Daoy (cell line): ENCODE data around the gene DNAJC25. TPM values are rescaled to one million over a fixed set of nuclear protein-coding genes. Genes with fewer than 3 reads are reported as not detected.
A peak's percentile ranks its signal among the peaks of the same experiment; 100 is the strongest.

Experiments used
- DNase-seq: peaks from one replicate; pipeline ENCODE4 v3.0.0-alpha.2; 2015; ENCODE audit warnings: low read depth
- total RNA-seq: library from RNA; depleted of rRNA; stranded (reverse); fragments of >200 nt; shearing (Covaris generic); gene quantifications from 2 replicates; pipeline ENCODE4 v1.2.3, GENCODE V29; 2014

The DNAJC25 gene
- total RNA-seq, 1 experiment from 2014 or later = 19.5 TPM

DNA sequence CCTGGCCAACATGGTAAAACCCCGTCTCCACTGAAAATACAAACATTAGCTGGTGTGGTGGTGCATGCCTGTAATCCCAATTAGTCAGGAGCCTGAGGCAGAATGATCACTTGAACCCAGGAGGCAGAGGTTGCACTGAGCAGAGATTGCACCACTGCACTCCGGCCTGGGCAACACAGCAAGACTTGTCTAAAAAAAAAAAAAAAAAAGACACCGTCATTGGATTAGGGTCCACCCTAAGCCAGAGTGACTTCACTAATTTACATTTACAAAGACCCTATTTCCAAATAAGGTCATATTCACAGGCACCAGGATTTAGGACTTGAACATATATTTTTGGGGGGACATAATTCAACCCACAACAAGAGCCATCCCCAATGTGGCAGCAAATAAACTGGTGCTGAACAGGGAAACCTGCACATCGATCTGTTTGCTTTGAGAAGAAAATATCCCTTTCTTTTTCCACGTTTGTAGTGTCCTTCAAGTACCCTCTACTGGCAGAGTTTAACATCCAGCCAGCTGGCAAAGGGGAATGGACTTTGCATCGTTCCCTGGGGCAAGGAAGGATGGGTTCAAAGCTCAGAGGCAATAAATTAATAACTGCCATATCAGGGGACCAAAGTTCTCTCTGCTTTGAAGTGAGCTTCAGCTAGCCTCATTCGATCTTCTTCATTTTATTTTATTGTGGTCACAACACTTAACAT, 3.7 kb upstream of the DNAJC25 start:
- DNase-seq = no peak

DNA sequence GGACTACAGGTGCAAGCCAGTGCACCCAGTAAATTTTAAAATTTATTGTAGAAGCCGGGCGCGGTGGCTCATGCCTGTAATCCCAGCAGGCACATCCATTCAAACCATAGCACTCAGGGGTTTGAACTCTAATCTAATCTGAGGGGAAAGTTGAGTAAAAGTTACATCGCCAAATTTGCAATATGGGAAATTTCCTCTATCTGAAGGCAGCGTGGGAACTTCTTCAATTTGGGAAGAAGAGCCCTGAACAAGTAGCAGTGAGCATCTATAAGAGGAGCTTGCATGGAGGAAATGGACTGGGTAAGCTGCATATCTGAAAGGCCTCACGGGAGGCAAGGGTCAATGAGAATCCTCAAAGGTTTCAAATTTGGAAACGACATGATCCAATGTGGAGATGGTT, 2.7 kb upstream of the DNAJC25 start:
- DNase-seq = no peak

DNA sequence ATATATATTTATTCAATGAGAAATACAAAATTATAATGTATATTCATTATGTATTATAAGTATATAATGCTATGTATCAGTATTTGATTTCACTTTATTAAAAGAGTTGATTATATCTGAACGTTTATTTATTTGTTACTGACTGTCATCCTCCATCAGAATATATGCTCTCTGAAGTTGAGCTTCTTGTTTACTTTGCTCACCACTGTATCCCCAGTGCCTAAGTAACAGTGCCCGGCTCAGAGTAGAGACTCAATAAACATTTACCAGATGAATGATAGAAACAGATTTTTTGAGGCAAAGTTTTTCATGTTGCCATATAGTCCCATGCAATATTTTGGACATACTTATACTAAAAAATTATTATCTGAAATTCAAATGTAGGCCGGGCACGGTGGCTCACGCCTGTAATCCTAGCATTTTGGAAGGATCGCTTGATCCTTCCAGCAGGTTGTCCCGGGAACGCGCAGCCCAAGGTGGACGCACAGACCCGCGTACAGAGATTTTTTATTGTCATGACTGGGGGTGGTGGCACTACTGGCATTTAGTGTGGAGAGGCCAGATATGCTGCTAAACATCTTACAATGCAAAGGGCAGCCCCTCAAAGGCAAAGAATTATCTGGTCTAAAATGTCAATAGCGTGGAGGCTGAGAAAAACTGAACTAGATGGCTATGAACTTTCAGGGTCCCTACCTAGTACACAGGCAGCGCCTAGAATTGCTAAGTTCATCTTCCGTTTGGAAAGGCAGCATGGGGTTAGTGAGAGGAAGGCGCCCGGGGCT, 761 bp upstream of the DNAJC25 start:
- no peak for DNase-seq

GRCh38 chr9:111630964-111631213, 245 bp upstream of the DNAJC25 start:
- DNase-seq = no peak

GRCh38 chr9:111632060-111632459, 926 bp downstream of the DNAJC25 start:
- no peak for DNase-seq

DNA sequence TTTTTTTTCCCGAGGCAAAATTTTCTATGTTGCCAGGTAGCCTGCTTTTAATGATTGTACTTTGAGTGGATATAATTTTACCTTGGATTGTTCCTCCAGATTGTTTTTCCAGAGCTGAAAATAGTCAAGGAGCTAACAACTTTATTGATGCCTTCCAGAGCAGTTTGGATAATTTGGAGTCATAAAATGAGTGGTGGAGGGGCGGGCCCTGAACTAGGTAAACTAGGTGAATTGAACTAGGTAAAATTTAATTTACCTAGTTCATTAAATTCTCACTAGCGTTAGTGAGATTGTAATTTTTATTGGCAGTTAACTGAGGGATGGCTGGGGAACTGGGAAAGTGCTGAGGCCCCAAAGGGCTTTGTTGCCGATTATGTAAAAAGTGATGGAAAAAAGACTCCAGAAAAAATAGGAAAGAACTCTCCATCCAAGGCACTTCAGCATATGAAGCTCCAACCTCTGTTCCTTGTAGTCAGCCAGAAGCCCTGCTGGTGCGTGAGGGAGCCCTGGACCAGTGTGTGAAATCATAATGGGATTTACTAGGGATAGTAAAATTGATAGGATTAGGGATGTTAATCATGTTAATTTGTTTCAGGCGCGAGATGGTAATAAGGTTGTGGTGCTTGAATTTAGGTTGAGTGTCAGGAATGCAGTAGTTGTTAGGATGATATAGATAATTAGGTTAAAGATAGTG, 1.7 kb downstream of the DNAJC25 start:
- DNase-seq = no peak

GRCh38 chr9:111633389-111633736, 2.2 kb downstream of the DNAJC25 start:
- no peak for DNase-seq

DNA sequence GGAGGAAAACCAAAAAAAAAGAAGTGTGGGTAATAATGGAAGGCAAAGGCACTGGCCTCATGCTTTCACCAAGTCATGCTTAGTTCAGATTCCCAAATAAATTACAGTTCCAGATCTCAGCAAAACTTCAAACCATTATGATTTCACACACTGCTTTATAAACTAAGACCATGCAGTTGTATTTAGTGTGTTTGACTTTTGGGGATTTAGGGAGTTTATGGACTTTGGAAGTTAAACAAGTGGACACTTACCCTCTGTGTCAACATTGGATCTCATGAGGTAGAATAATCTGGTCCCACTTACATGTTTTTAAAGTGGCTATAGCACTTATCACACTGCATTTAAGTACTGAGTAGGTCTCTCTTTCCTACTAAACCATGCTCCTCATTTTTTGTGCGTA, 3.7 kb downstream of the DNAJC25 start:
- DNase-seq = no peak

DNA sequence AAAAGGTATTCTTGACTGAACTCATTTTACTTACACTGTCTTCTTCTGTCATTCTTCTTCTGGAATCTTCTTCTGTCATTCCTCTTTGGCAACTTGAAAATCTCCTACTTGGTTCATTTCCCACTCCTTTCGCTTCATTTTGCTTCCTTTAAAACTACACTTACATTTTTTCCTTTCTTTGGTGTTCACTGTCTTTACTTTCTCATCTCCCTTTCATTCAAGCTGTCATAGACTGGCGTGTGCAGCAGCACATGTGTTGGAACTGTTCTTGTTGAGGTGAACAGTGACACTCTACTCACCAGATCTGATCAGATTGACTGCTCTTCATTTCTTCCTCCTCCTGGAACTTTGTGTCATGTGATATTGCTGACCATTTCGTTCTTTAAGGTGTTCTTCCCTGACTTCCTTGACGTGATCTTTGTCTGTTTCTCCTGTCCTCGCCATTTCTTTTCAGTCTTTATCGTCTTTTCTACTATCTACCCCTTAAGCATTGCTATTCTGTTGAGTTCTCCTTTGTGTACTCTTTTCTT, 6.4 kb downstream of the DNAJC25 start:
- no peak for DNase-seq

DNA sequence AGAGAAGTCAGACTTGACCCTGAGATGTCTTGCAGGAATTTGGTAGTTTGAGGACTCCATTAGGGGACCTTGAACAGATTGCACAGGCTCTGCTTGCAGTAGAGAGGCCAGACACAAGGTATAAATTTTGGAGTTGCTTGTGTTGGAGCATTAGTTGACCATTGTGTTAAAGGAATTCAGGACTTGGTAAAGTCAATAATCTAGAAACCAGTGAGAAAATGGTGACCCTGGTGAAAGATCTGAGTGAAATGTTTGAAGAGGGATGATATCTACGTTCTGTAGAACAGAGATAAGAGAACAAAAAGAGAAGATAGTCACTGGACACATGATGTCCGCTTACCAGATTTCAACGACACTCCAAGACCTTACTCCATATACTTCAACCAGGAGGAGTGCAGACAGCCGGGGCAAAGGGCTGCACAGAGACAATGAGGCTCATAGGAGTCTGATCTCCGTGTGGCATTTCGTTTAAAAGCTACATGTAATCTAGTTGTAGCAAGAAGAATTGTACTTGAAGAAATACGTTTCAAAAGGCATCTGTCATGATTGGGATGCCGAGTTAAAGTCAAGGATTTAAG, 13.2 kb downstream of the DNAJC25 start:
- DNase-seq = no peak

DNA sequence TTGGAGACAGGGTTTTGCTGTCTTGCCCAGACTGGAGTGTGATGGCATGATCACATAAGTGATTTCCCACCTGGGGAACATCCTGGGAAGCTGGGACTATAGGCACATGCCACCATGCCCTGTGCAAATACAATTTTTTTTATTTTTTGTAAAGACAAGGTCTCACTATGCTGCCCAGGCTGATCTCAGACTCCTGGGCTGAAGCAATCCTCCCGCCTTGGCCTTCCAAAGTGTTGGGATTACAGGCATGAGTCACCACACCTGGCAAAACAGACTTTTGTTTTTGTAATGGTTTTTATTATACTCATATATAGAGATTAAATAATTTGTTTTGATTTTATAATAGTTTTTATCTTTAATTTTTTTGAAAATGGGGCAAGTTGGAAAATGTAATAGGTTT, 14.7 kb downstream of the DNAJC25 start:
- DNase-seq = peak; percentile 28

GRCh38 chr9:111646417-111646816, 15.3 kb downstream of the DNAJC25 start:
- no peak for DNase-seq

DNA sequence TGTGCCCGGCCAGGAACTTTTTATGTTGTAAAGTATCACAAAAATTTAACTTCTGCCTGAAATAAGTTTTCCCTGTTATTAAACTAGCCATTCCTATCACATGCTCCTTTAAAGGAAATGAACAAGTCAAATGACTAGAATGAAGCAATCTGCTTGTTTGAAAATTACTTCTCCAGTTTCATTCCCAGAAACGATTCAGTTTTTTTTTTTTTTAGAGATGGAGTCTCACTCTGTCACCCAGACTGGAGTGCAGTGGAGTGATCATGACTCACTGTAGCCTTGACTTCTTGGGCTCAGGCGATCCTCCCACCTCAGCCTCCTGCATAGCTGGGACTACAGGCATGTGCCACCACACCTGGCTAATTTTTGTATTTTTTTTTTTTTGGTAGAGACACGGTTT, 16.9 kb downstream of the DNAJC25 start:
- DNase-seq = no peak

DNA sequence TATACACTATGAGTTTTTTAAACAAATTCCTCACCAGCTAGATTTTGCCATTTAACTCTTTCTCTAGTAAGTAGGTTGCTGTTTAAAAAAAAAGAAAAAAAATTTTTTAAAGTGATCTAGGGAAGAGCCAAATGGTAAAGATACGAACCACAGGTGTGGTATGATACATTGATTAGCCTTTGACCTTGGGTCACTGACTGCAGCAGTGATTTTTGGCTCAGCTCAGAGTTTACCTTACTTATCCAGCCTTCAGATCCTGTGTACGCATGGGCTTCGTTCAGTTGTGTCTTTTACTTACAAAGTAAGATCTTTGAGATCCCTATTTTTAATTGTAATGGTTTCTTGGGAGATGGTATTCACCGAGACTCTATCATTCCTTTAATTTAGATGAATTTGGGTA, 17.9 kb downstream of the DNAJC25 start:
- DNase-seq = no peak

DNA sequence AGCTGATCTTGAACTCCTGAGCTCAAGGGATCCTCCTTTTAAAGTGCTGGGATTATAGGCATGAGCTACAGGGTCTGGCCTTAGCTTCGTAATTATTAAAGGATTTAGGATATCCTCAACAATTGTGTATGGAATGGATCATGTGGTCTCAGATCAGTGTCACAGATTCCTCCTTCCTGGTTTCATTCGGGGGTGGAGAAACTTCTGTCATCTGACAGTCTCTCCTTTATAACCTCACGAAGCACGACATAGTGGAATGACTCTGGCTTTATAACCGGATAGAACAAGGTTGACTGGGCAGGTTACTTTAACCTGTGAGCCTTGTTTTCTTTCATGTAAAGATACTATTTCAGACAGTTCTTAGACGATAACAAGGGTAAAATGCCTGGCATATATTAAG, 25.9 kb downstream of the DNAJC25 start:
- DNase-seq = no peak

DNA sequence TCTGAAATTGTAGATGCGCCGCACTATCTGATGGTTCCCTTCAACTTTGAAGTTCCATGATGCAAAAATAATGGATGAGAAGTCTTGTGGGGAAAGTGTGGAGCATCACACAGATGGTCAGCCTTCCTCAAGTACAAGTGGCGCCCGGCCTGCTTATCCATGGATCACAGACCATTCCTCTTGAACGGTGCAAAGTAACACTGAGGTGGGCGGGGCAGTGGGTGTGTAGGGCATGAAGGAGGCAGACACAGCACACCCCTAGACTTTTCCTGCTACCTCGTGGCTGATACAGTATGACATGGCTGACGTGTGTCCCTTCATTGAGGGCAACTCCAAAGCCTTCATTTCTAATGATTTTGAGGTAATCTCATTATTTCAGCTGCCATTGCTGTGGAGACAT, 27.8 kb downstream of the DNAJC25 start:
- no peak for DNase-seq

DNA sequence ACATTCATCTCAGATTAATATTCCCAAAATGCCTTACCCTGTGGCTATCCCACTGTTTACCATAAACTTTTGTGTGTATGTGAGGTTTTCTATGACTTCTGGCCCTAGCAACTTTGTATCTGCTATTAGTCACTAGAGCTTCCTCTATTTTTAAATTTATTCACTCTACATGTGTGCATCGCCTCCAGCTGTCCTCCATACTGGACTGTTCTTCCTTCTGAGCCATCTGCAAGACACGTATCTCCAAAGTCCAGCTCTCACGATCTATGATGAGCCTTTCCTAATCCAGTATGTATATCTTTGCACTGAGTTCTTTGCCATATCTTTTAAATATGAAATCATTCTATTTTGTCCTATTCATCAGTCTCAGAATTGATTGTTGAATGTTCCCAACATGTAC, 28.6 kb downstream of the DNAJC25 start:
- DNase-seq = no peak

DNA sequence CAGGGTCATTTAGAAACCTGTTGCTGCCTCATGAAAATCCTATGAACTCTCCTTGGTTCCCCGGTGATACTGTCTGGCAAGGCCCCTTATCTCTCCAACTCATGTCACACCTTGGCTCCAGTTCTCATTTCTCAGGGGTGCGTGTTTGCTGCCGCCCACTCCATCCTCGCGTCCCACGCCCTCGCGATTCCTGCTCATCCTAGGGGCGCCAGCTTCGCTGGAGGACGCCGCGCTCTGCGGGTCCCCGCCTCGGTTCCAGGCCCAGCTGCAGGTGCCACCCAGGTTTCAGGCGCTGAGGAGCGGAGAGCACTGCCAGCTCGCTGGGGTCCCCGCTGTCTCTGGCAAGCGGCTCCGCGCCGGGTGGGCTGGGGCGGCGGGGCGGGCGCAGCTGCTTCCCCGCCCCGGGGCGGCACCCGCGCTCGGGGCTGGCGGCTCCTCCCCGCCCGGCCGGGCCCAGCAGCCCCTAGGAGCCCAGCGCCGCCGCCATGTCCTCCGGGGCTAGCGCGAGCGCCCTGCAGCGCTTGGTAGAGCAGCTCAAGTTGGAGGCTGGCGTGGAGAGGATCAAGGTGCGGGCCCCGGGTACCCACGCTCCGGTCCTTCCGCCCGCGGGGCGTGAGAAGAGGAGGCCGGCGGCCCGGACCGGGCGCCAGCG, 30.1 kb downstream of the DNAJC25 start, which contains the start of gene GNG10:
TSS of gene GNG10 (plus strand) at position 456 of the 652 bp plus-strand sequence. CDS start at position 486, 30 bp downstream.
- peak; percentile 84 for DNase-seq

DNA sequence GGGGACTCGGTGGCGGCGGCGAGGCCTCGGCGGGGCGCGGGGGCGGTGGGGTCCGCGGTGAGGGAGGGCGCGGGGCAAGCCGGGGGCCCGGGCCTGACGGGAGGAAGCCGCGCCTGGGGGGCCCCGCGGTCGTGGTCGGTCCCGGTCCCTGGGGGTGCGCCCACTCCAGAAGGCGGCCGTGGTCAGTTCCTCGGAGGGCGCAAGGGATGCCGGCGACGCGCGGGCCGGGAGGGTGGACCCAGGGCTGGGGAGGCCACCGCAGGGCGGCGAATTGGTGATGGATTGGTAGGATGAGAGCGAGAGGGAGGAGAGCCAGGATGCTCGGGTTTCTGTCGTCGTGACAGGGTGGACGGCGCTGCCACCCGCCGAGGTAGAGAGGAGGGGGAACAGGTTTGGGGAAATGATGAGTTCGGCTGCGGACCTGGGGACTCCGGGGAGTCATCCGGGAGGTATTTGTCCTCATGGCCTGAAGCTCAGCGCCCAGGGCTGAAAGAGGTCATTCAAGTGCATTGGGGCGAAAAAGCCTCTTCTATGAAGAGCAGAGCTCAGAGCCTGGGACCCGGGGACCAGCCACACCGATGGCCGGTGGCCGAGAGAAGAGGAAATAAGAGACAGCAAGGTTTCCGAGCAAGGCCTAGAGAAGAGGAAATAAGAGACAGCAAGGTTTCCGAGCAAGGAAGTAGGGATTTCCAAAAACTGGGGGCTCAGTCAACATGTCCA, 30.8 kb downstream of the DNAJC25 start:
- DNase-seq = peak; percentile 48

DNA sequence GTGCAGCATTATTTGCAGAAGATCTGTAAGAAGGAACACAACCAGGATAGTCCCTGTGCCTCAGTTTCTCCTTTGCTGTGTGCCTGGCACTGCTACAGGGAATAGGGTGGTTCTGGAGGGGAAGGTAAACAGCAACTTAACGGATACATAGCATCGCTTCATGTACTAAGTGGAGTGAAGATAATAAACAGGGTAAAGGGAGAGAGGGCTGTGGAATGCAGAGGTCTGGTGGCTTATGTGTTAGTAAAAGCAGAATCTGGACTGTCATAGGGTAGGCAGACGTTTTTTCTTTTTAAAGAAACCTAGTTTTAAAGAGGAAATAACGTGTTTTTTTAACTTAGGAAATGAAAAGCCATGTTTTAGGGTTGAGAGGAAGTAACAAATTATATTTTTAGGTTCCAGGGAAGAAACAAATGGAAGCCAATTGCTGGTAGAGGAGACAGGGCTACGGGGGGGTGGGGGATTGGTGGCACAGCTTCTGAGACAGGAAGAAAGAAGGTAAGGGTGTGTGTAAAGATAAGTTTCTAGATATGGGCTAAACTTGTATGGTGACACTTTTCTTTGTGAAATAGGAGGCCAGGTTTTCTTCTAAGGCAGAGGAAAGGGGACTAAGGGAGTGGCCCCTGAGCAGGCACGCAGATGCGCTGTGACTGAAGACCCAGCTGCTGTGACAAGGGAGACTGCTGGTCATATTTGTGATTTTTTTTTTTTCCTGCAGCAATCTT, 31.6 kb downstream of the DNAJC25 start:
- DNase-seq = no peak
